NCI-H146 treated with DMSO at 0.1 percent for 48 hours (cell line): Measurements from ENCODE around the gene FAM219A.
"Not testable (repeated sequence)": the region's sequence is repeated elsewhere in the genome, so short reads cannot be mapped to it uniquely, and the experiment has no call there.

ENCODE experiments used
- DNase-seq: peaks from one replicate; lab custom pipeline; 2025; ENCODE audit not compliant: unreplicated experiment; lab: John Stamatoyannopoulos, UW

FAM219A gene

DNA sequence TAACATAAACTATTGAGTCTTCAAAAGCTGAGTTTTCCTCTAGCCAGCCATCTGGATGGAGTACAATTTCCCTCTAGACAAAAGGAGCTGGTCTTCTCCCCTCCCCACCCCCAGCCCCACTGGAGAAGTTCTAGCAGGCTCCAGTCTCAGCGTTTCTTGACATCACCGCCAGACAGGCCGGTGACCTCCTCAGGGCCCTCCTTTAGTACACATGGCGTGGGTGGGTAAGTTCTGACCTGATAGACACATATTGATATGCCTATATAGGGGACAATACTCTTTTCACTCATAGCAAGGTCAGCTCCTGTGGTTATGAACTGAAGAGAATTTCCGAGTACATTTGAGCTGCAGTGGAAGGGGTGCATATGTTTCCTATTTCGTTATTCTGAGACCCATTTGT lies 27.5 kb upstream of the FAM219A start:
- DNase-seq: no peak

DNA sequence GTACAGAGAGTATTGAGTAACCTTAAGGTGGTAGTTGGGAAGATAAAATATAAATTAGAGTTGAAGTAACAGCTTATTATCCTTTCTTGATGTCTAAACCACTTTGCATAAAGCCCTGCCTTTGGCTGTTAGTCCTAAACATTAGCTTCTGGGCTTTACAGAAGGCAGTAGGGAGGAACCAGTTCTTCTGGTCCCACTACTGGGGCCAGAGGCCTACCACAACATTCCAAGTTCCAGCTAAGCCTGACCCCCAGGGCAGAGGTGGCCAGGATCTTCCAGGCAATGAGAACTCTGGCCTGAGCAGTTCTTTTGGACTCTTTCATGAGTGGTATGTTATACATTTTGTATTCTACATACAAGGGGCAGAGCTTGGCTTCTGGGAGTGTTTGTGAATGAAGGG lies 26.3 kb upstream of the FAM219A start:
- no peak for DNase-seq

GRCh38 chr9:34482746-34483145 lies 24.4 kb upstream of the FAM219A start:
- DNase-seq: not testable (repeated sequence)

DNA sequence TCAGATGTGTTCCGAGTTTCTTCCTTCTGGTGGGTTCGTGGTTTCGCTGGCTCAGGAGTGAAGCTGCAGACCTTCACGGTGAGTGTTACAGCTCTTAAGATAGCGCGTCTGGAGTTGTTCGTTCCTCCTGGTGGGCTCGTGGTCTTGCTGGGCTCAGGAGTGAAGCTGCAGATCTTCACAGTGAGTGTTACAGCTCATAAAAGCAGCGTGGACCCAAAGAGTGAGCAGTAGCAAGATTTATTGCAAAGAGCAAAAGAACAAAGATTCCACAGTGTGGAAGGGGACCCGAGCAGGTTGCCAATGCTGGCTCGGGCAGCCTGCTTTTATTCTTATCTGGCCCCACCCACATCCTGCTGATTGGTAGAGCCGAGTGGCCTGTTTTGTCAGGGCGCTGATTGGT lies 23.2 kb upstream of the FAM219A start:
- DNase-seq: not testable (repeated sequence)

GRCh38 chr9:34479431-34479866 lies 21.1 kb upstream of the FAM219A start:
- DNase-seq: no peak

DNA sequence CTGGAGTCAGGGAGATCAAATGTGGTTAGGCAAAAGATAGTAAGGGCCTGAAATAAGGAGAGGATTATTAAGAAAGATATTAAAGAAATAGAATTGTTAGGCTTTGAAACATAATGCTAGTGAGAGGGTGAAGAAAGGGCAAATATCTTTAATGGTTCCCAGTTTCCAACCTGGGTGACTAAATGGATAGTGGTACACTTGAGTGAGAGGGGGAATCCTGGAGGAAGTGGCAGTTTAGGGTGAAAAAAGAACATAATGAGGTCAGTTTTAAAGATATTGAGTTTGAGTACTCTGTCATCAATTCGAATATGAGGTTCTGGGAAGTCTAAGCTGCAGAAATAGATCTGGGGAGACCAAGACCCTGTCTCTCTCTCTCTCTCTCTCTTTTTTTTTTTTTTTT lies 19.2 kb upstream of the FAM219A start:
- DNase-seq: no peak

DNA sequence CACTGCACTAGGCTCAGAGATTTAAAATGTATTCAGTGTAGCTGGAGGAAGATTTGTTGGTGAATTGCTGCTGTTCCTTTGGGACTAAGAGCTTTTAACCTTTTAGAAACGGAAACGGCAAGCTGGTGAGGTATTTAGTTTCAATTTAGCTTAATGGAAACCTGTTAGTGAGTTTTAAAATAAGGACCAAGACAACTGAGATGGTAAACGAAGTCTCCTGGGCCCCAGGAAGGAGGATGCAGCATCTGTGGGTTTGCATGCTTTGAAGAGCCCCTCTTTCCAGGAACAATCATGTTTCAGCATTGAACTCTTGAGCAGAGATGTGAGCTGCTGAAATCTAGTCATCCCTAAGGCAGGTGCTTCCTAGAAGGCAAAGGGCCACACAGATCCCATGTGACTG lies 16.7 kb upstream of the FAM219A start:
- no peak for DNase-seq

DNA sequence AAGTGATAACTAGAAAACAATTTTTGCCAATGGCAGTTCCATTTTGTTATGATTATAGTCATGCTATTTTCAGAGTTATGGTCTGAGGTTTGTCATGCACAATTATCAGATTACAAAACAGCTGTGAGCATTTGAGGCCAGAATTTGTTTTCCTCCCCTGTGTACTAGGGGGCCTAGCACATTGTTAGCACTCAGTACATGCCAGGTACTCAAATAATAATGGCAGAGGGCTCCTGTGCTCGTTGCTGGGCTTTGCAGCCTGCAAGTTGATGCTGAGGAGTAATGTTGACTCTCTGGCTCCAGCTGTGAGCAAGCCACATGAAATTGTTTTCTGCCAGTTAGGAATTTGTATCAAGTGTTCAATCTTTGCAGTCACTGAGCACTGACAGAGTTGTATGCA lies 7.1 kb upstream of the FAM219A start:
- no peak for DNase-seq

DNA sequence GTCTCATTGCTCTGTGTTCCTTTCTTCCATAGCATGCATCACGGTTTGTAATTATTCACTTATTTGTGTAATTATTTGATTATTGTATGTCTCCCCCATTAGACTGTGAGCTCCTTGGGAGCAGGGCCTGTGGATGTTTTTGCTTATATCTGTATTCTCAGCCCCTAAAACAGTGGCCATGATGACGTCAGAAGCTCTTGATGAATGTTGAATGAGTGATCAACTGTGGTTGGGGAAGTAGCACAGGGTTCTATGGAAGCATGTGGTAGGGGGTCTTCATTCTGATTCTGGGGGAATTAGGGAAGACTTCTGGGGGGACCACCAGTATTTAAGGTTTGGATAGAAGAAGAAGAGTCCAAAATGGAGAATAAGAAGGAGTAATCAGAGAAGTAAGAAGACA lies 6.2 kb upstream of the FAM219A start:
- DNase-seq: no peak

DNA sequence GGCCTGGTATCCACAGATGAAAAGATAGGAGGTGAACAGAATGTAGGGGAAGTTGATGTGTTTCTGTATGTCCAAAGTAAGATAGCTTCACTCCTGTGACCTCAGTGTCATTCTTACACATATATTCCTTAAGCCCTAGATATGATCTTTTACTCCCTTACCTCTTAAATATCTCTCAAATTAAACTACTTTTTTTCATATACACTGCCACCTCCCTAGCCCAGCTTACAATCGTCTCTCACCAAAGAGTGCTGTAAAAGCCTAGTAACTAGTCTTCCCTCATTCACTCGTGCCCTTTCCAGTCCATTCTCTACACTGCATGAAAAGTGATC lies 5.5 kb upstream of the FAM219A start:
- no peak for DNase-seq

DNA sequence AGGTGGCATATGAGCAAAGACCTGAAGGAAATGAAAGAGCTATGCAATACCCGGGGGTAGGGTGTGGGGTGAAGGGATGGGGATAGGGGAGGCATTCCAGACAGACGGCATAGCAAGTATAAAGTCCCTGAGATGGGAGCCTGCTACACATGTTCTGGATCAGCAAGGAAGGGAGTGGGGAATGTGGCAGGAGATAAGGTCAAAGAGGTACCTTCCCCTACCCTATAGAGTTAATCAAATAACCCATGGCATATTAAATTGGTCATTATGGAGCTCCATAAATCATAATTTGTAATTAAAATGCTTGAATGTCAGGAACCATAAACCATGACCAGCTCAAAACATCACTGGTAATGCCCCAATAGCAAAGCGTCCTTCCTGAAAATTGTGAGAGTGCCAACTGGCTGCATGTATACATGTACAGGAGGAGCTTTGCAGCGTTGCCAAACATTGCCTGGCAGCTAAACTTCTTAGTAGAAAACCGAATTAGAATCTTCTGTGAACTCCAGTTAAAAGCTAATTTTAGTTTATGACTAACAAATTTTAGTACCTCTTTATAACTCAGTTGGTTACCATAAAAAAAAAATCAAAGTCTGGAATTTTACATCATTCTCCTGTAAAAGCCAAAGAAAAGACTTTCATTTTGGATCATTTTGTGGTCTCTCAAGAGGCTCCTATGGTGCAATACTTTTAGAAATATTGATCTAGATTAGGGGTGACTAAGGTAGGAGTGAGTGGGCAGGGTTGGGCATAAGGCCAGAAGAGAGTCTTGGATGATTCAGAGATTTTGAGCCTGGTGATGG lies 4.9 kb upstream of the FAM219A start:
- DNase-seq: no peak

GRCh38 chr9:34459941-34460340 lies 1.6 kb upstream of the FAM219A start:
- DNase-seq: no peak

DNA sequence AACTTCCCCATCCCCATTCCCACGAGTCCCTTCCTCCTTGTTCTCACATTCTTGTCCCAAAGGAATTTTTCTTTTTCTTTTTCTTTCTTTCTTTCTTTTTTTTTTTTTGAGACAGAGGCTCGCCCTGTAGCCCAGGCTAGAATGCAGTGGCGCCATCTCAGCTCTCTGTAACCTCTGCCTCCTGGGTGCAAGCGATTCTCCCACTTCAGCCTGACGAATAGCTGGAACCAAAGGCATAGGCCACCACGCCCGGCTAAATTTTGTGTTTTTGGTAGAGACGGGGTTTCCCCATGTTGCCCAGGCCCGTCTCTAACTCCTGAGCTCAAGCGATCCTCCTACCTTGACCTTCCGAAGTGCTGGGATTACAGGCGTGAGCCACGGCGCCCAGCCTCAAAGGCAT lies 986 bp upstream of the FAM219A start:
- DNase-seq: no peak

GRCh38 chr9:34458959-34459340 lies 580 bp upstream of the FAM219A start:
- DNase-seq: no peak

GRCh38 chr9:34457266-34458012 lies 931 bp downstream of the FAM219A start:
- DNase-seq: peak; percentile 27

DNA sequence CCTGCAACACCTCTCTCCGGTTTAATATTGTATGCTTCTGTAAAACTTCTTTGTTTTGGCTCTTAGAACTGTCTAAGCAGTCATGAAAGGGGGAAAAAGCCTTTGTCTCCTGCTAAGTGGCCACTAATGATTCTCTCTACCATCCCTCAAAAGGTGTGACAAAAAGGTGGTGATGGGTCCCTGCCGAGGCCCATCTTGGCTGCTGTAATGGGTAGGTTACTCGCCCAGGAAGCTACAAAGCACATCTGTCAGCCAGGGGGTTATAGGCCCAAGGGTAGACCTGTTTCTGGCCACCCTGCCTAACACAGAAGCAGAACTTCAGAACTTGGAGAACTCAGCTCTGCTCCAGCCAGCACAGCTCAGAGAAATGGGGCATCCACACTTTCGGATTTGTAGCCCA lies 1.6 kb downstream of the FAM219A start:
- no peak for DNase-seq

DNA sequence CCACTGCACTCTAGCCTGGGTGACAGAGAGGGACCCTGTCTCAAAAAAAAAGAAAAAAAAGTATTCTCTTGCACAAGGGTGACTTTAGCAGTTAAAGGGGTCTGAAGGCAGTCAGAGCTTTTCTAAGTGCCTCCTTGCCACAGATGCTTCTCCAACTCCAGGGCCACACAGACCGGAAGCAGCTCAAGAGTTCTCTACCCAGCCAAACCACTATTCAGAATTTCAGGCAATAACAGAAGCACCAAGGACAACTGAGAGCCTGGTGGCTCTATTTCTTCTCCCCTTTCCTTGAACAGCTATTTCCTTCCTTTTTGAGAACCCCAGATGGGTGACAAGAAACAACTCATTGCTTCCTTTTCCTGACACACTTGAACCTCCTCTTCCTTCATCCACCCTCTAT lies 2.2 kb downstream of the FAM219A start:
- DNase-seq: no peak

- DNase-seq: peak; percentile 40
These were observed 3.8 kb downstream of the FAM219A start for GRCh38 chr9:34454571-34455065.

DNA sequence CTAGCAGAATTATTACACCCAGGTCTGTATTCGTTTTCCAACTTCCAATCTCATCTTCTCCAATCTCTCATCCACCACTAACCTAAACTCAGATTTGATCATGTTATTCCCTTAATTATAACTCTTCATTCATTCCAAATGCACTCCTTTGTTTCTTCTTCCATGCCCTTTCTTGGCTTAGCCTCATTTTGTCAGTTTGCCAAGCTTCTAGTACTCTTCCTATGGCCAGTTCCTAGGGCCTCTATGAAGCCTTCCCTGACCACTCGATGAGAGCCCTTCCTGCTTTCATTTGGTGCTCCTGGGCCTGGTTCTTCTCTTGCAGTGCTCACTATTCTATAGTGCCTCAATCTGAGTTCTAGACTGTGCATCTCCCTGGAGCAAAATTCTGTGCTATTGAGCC lies 5.8 kb downstream of the FAM219A start:
- no peak for DNase-seq

DNA sequence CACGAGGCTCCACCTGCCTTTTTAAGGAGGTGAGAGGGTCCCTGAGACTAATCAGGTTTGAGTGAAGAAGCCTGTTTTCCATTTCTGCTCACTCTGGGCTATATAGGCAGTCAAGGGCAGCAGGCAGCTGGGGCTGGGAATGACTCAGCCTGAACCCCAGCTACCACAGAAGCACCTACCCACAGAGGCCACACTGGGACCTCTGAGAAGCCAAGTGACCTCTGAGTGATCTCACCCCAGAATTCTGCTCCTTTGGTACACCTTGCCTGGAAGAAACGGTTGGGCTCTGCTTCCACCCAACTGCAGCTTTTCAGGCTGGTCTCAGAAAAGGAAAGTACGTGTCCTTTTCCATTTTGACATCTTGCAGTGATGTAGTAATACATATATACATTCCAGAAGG lies 6.8 kb downstream of the FAM219A start:
- DNase-seq: no peak

DNA sequence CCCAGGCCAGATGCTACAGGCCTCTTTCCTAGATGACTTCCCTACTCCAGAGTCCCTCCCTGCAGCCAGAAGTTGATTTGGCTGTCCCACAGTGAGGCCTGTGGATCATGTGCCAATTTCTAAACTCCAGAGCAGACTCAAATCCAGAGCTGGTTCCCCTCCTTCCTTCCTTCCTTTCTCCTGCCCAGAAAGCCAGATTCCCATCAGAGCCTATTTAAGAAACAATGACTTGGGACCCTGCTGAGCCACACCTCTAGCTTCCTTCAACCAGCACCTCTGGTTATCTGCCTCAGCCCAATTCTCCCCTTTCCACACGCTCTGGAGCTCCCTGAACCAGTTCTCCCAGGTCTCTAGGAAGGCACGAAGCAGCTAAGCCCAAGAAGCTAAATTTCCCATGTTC lies 7.2 kb downstream of the FAM219A start:
- DNase-seq: no peak

DNA sequence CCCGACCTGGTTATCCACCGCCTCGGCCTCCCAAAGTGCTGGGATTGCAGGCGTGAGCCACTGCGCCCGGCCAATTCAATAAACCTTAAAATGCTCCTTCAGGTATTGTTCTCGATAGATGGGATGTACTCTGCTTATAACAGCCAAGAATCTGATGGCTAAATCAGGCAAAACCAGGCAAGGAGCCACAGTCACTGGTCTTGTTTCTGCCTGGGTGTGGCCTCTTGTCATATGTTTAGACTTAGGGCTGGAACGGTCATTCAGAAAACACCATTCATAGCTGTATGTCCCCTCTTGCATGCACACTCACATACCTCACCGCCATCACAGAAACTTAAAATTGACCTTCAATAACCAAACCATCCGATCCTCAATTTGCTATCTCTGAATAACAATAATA lies 7.7 kb downstream of the FAM219A start:
- DNase-seq: no peak

DNA sequence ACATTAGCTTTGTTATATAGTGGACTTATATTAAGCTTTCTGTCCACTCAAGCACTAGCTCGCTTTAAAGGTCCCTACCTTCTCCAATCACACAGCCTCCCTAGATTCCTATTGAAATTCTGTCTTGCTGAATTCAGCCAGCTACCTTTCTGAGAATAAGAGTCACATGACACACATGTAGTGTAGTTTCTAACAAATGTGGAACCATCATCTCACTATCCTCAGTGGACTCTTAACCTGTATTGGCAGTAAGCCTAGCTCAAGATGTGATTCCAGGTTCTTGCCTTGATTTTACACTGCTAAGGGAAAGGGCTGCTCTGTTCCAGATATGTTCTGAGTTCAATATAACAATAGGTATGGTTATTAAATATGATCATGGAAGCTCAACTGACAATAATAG lies 11.4 kb downstream of the FAM219A start:
- no peak for DNase-seq
